ENCODE measurements around the gene DHODH. TPM values are rescaled to one million over a fixed set of nuclear protein-coding genes. Genes with fewer than 3 reads are reported as not detected.
"Not testable (repeated sequence)": the region's sequence is repeated elsewhere in the genome, so short reads cannot be mapped to it uniquely, and the experiment has no call there.

DHODH gene
- total RNA-seq, 4 donors from 2014 or later = 5.1 to 7.3 (median 6.7) TPM

DNA sequence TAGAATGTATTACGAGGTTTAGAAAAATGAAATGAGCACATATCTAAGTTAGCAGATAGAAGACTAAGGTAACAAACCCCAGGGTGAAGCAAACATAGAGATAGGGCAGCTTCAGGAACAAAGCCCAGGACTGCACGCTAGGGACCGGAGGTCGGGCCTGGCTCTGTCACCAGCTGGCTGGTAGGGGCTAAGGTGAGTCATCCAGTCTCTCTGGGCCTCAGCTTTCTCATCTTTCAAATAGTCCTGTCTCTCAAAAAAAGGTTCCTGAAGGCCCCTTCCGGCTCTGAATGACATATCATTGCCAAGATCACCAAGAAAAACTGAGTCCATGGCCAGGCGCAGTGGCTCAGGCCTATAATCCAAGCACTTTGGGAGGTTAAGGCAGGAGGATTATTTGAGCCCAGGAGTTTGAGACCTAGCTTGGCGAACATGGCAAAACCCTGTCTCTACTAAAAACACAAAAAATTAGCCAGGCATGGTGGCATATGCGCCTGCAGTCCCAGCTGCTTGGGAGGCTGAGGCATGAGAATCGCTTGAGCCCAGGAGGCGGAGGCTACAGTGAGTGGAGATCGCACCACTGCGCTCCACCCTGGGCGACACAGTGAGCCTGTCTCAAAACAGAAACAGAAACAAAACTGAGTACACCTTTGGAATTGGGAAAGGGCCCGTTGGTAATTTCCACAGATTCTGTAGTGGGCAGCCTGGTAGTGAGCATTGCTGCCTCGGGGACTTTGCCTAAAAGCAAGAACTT lies 34.3 kb upstream of the DHODH start:
- Histone ChIP-seq H3K27ac (no peak overlapping the region), H3K4me3 (no peak overlapping the region), H3K27me3 (no peaks in the 10 kb centered on the region), H3K36me3 (no peaks in the 10 kb centered on the region), H3K4me1 (no peaks in the 10 kb centered on the region), H3K9me3 (no peaks in the 10 kb centered on the region)
- in situ Hi-C loops (cut with MboI; ENCODE audit: low sequenced_read_pairs in 4 of 4) = no loop called here
- ATAC-seq (no peak), DNase-seq (no peak)
- intact Hi-C loops (cut with DNase I; ENCODE audit: low total_unique reads) = no loop called here
- no peak for TF ChIP-seq POLR2A (IDR thresholded peaks at IDR 0.05)

DNA sequence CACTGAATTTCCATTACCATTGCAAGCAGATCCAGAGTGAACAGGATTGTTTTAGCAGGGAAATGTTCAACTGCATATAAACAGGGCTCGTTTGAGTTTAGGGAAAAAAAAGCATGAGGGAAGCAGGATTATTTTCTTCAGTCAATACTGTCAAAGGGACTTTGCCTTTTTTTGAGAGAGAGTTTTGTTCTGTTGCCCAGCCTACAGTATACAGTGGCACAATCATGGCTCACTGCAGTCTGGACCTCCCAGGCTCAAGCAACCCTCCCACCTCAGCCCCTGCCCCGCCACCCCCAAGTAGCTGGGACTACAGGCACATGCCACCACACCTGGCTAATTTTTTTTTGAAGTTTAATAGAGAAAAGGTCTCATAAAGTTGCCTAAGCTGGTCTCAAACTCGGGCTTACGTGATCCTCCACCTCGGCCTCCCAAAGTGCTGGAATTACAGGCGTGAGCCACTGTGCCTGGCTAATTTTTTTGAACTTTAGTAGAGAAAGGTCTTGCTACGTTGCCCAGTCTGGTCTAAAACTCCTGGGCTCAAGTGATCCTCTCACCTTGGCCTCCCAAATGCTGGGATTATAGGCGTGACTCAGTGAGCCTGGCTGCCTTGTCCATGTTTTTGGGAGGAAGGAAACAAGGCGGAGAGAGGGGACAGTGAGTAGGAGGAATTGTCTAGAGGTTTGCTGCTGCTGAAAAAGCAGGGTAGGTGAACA lies 23.1 kb upstream of the DHODH start:
- Histone ChIP-seq H3K4me1 (no peaks in the 10 kb centered on the region), H3K4me3 (no peak overlapping the region), H3K27me3 (no peaks in the 10 kb centered on the region), H3K36me3 (no peaks in the 10 kb centered on the region), H3K27ac (no peak overlapping the region), H3K9me3 (no peaks in the 10 kb centered on the region)
- in situ Hi-C loops (cut with MboI; ENCODE audit: low sequenced_read_pairs in 4 of 4) (no loop called here), intact Hi-C loops (cut with DNase I; ENCODE audit: low total_unique reads) (no loop called here)
- no peak for DNase-seq
- no peak for ATAC-seq
- TF ChIP-seq POLR2A (IDR thresholded peaks at IDR 0.05) = no peak
- TF ChIP-seq, protein P1, sequence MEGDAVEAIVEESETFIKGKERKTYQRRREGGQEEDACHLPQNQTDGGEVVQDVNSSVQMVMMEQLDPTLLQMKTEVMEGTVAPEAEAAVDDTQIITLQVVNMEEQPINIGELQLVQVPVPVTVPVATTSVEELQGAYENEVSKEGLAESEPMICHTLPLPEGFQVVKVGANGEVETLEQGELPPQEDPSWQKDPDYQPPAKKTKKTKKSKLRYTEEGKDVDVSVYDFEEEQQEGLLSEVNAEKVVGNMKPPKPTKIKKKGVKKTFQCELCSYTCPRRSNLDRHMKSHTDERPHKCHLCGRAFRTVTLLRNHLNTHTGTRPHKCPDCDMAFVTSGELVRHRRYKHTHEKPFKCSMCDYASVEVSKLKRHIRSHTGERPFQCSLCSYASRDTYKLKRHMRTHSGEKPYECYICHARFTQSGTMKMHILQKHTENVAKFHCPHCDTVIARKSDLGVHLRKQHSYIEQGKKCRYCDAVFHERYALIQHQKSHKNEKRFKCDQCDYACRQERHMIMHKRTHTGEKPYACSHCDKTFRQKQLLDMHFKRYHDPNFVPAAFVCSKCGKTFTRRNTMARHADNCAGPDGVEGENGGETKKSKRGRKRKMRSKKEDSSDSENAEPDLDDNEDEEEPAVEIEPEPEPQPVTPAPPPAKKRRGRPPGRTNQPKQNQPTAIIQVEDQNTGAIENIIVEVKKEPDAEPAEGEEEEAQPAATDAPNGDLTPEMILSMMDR (IDR thresholded peaks at IDR 0.05 in 4 of 5, conservative IDR thresholded peaks at IDR 0.05 in 1 of 5) = no peak

DNA sequence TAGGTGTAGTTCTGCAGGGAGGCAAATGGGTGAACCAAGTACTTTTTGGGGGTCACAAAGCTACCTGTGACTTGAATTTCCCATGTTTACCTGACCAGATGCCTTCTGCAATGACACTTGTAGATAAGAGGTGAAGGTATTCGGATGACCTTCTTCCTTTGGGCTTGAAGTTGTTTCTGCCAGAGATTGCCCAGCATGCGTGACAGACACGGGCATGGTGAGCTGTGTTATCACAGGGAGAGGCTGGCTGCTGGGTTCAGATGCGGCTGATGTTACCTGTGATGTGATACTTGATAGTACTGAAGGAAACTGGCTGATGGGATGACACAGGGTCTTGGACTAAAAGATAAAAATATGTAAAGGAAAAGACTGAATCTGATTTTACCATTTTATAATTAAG lies 22.4 kb upstream of the DHODH start:
- H3K4me3 ChIP-seq = no peak overlapping the region
- no peak overlapping the region for H3K27ac ChIP-seq
- in situ Hi-C loops (cut with MboI; ENCODE audit: low sequenced_read_pairs in 4 of 4) (no loop called here), intact Hi-C loops (cut with DNase I; ENCODE audit: low total_unique reads) (no loop called here)
- H3K4me1 ChIP-seq = no peaks in the 10 kb centered on the region
- H3K36me3 ChIP-seq = no peaks in the 10 kb centered on the region
- ATAC-seq (no peak), DNase-seq (no peak)
- H3K27me3 ChIP-seq = no peaks in the 10 kb centered on the region
- TF ChIP-seq, protein P1 (IDR thresholded peaks at IDR 0.05 in 4 of 5, conservative IDR thresholded peaks at IDR 0.05 in 1 of 5) = no peak
- no peak for TF ChIP-seq POLR2A (IDR thresholded peaks at IDR 0.05)
- H3K9me3 ChIP-seq = no peaks in the 10 kb centered on the region

DNA sequence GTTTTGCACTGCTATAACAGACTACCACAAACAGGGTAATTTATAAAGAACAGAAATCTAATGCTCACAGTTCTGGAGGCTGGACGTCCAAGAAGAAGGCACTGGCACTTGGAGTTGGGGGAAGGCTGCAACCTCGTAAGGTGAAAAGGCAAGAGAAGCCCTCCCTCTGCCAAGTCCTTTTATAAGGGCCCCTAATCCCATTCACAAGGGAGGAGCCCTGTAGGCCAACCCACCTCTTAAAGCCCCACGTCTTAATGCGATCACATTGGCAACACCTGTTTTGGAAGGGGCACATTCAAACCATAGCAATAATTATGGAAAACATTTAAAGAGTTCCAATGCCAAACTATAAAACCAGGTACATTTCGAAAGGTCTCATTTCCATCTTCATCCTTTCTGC lies 13.5 kb upstream of the DHODH start:
- Histone ChIP-seq H3K4me1 (no peaks in the 10 kb centered on the region), H3K36me3 (no peaks in the 10 kb centered on the region), H3K4me3 (no peak overlapping the region), H3K27ac (no peak overlapping the region), H3K9me3 (no peaks in the 10 kb centered on the region), H3K27me3 (no peaks in the 10 kb centered on the region)
- intact Hi-C loops (cut with DNase I; ENCODE audit: low total_unique reads) = no loop called here
- ATAC-seq (no peak), DNase-seq (no peak)
- TF ChIP-seq, protein P1 (IDR thresholded peaks at IDR 0.05 in 4 of 5, conservative IDR thresholded peaks at IDR 0.05 in 1 of 5) = no peak
- TF ChIP-seq POLR2A (IDR thresholded peaks at IDR 0.05) = no peak
- in situ Hi-C loops (cut with MboI; ENCODE audit: low sequenced_read_pairs in 4 of 4) = no loop called here

DNA sequence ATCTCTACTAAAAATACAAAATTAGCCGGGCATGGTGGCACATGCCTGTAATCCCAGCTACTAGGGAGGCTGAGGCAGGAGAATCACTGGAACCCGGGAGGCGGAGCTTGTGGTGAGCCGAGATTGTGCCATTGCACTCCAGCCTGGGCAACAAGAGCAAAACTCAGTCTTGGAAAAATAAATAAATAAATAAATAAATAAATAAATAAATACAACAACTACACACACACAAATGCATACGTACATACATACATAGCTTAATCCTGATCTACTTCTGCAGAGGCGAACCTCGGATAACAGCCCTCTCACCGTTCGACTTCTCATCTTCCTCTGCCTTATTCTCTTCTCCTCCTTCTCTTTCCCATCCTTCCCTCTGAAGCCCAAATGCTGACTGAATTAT lies 11.0 kb upstream of the DHODH start:
- in situ Hi-C loops (cut with MboI; ENCODE audit: low sequenced_read_pairs in 4 of 4); H3K27me3 ChIP-seq; H3K9me3 ChIP-seq; H3K27ac ChIP-seq; ATAC-seq; H3K36me3 ChIP-seq; intact Hi-C loops (cut with DNase I; ENCODE audit: low total_unique reads); H3K4me3 ChIP-seq; DNase-seq; H3K4me1 ChIP-seq: not testable (repeated sequence)
